GM12878 (cell line): ENCODE measurements around the gene TACC3.

Experiments
- CHD4 ChIP-seq: fragments of 200-600 bp; sonication (generic); IDR thresholded peaks from 2 replicates; pipeline ENCODE4 v1.6.1; 2016; ENCODE audit warnings: mild to moderate bottlenecking
- CTCF ChIP-seq, 3 experiments: IDR thresholded peaks in 2 of 3; conservative IDR thresholded peaks in 1 of 3; 2 replicates each; pipeline ENCODE4 v1.5.1; 2011; ENCODE audit warnings: low read depth in 3 of 3, low read length in 3 of 3, mild to moderate bottlenecking in 3 of 3, control low read depth in 2 of 3, moderate library complexity in 2 of 3, inconsistent platforms in 1 of 3, mixed read lengths in 1 of 3; ENCODE audit not compliant: control insufficient read depth in 2 of 3, insufficient read depth in 1 of 3; ENCODE audit errors: extremely low read depth in 1 of 3
- EP300 ChIP-seq, 2 experiments: fragments of 150-350 bp in 1 of 2; IDR thresholded peaks; 2 replicates each; pipeline ENCODE4 v1.6.1; 2011 to 2012; ENCODE audit warnings: low read depth in 2 of 2, low read length in 2 of 2, borderline replicate concordance in 1 of 2, improper control_type of control experiment in 1 of 2, inconsistent platforms in 1 of 2; ENCODE audit not compliant: control insufficient read depth in 1 of 2
- EZH2 ChIP-seq: IDR thresholded peaks from 2 replicates; pipeline ENCODE4 v1.6.1; 2012; ENCODE audit warnings: low read depth, mild to moderate bottlenecking, control low read depth, inconsistent platforms, low read length, borderline replicate concordance; ENCODE audit not compliant: control insufficient read depth
- POLR2A ChIP-seq: IDR thresholded peaks from 2 replicates; pipeline ENCODE4 v1.6.1; 2011; ENCODE audit warnings: low read depth, mild to moderate bottlenecking, low read length
- POLR2AphosphoS5 ChIP-seq: IDR thresholded peaks from 2 replicates; pipeline ENCODE4 v1.6.1; 2011; ENCODE audit warnings: mild to moderate bottlenecking, low read length, inconsistent platforms
- RB1 ChIP-seq: fragments of 450-650 bp; formaldehyde crosslinking; IDR thresholded peaks from 2 replicates; pipeline ENCODE4 v1.6.1; 2017; ENCODE audit warnings: mild to moderate bottlenecking, borderline replicate concordance
- TARDBP ChIP-seq: IDR thresholded peaks from 2 replicates; pipeline ENCODE4 v1.6.1; 2016; ENCODE audit warnings: borderline replicate concordance
- USF1 ChIP-seq: IDR thresholded peaks from 2 replicates; pipeline ENCODE4 v1.6.1; 2011; ENCODE audit warnings: borderline replicate concordance, low read depth, mild to moderate bottlenecking, moderate library complexity, mixed read lengths, low read length; ENCODE audit not compliant: insufficient read depth; ENCODE audit errors: extremely low read length
- ZNF384 ChIP-seq: IDR thresholded peaks from 2 replicates; pipeline ENCODE4 v1.6.1; 2012; ENCODE audit warnings: low read depth, mild to moderate bottlenecking, low read length, improper control_type of control experiment, borderline replicate concordance

GRCh38 chr4:1741208-1741607 lies 19.9 kb downstream of the TACC3 start:
- TF ChIP-seq CHD4 (no peak), POLR2A (no peak; the same call in 1 of the 2 replicates), USF1 (no peak), CTCF (IDR thresholded peaks at IDR 0.05 in 2 of 3, conservative IDR thresholded peaks at IDR 0.05 in 1 of 3; ENCODE audit: control insufficient read depth in 2 of 3, extremely low read depth in 1 of 3, insufficient read depth in 1 of 3, low read depth in 3 of 3, low read length in 3 of 3) (no peak), ZNF384 (no peak), TARDBP (no peak), EP300 (IDR thresholded peaks at IDR 0.05; ENCODE audit: borderline replicate concordance in 1 of 2, control insufficient read depth in 1 of 2, low read depth in 2 of 2, low read length in 2 of 2) (no peak), POLR2AphosphoS5 (no peak), EZH2 (no peak), RB1 (no peak)
